Stimulated activated CD8-positive, alpha-beta memory T cell treated with anti-CD3 and anti-CD28 coated beads, Interleukin-4, amount 100 ng/mL, for 24 hours (primary cell): Measurements from ENCODE around the gene CFHR5.
"Not testable (repeated sequence)": the region's sequence is repeated elsewhere in the genome, so short reads cannot be mapped to it uniquely, and the experiment has no call there.

Experiments used
- DNase-seq: peaks from one replicate; pipeline ENCODE4 v3.0.0-alpha.2; 2020; ENCODE audit warnings: low read depth

The CFHR5 gene

DNA sequence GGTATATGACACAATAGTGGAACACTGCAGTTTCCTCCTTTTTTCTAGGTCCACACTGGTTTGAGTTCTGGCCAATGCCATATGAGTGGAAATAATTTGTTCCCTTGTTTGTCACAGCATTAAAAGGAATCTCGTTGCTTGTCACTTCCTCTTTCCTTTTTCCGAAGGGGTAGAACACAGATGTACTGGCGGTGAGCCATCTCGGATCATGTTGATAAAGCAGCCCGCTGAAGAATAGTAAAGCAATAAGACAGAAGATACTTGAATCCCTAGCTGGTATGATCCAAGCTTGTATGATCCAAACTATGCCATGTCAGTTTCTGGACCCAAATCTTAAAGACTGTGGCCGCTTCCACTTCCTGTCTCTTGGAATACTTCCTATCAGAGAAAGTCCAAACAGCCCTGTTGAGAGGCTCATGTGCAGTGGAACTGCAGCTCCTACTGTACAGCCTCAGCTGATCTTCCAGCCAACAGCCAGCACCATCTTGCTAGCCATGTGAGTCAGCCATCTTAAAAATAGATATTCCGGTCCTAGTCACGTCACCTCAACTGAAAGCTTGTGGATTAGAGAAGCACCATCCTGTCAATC lies 40.3 kb downstream of the CFHR5 start:
- no peak for DNase-seq

DNA sequence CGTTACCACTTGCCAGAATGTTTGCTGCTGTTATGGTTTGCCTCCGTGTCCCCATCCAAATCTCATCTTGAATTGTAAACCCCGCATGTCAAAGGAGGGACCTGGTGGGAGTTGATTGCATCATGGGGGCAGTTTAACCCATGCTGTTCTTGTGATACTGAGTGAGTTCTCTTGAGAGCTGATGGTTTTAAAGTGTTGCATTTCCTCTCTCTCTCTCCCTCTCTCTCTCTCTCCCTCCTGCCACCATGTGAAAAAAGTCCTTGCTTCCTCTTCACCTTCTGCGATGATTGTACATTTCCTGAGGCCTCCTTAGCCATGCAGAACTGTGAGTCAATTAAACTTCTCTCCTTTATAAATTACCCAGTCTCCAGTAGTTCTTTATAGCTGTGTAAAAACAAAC lies 44.4 kb downstream of the CFHR5 start:
- DNase-seq = no peak

- no peak for DNase-seq
These were observed 47.1 kb downstream of the CFHR5 start for GRCh38 chr1:197024460-197024859.

DNA sequence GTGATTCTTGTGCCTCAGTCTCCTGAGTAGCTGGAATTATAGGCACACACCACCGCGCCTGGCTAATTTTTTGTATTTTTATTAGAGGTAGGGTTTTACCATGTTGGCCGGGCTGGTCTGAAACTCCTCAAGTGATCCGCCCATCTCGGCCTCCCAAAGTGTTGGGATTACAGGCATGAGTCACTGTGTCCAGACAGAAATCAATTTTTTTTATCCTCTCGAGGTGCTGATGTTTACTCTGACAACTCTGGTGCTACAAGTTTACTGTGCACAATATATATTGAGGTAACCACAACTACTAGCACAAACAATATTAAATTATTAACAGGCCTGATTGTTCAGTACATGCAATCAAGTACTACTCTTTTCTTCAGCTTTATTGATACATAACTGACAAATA lies 50.0 kb downstream of the CFHR5 start:
- DNase-seq = no peak

- DNase-seq = no peak
These were observed 52.4 kb downstream of the CFHR5 start for GRCh38 chr1:197029749-197030148.

GRCh38 chr1:197034631-197035339 lies 57.4 kb downstream of the CFHR5 start:
- DNase-seq = not testable (repeated sequence)

GRCh38 chr1:197036861-197037260 lies 59.5 kb downstream of the CFHR5 start:
- DNase-seq = no peak

- no peak for DNase-seq
These were observed 64.4 kb downstream of the CFHR5 start for GRCh38 chr1:197041486-197042353.

DNA sequence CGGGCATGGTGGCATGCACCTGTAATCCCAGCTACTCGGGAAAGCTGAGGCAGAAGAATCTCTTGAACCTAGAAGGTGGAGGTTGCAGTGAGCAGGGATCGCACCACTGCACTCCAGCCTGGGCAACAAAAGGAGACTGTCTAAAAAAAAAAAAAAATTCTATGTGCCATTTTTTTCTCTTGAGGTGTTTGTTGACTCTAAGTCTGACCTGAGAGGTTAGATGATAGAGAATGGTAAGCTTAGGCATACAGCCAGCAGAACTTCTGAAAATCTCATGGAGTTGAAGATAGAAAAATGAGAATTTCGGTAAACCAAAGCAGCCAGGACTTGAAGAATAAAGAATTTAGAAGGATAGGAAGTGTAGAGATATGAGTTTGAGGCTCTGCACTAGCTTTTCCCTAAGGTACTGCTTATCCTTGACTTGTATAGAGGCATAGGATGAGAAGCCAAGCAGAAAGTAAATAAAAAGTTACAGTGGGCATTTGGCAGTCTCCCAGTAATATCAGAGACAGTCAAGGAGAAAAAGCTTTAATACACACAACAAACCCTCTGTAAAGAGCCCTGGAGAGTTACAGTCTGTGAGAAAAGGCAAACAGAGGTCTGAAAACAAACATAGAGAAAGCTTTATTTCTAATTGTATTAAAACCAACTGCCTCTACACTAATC lies 65.5 kb downstream of the CFHR5 start:
- DNase-seq = no peak

DNA sequence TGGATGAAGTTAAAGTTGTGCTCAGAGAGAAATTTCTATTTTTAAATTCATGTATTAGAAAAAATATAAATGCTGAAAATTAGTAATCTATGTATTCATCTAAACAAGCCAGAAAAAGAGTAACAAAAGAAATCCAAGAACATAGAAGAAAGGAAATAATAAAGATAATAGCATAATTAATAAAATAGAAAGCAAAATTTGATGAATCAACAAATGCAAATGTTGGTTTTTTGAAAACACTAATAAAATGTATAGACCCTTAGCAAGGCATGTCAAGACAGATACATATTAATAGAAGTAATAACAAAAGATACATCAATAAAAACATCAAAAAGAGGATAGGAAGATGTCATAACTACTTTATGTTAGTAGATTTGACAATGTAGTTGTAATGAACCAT lies 71.7 kb downstream of the CFHR5 start:
- no peak for DNase-seq
